ENCODE results near the gene STIP1.

Gene STIP1

GRCh38 chr11:64227405-64227956 lies 41.5 kb downstream of the STIP1 start:
- DNase-seq (ENCODE audit: low read depth): no peak
- peak overlapping the region; percentile 75 for H3K4me3 ChIP-seq (ENCODE audit: control insufficient read depth, low read depth, low read length)
- no peak for TF ChIP-seq CTCF (conservative IDR thresholded peaks at IDR 0.05; ENCODE audit: control insufficient read depth, insufficient read depth, low read depth, low read length)

- no peak overlapping the region for H3K4me3 ChIP-seq (ENCODE audit: control insufficient read depth, low read depth, low read length)
- DNase-seq (ENCODE audit: low read depth): no peak
- no peak for TF ChIP-seq CTCF (conservative IDR thresholded peaks at IDR 0.05; ENCODE audit: control insufficient read depth, insufficient read depth, low read depth, low read length)
Observed at GRCh38 chr11:64229090-64229743, 43.2 kb downstream of the STIP1 start.

- TF ChIP-seq CTCF (conservative IDR thresholded peaks at IDR 0.05; ENCODE audit: control insufficient read depth, insufficient read depth, low read depth, low read length): no peak
- peak overlapping the region; percentile 61 for H3K4me3 ChIP-seq (ENCODE audit: control insufficient read depth, low read depth, low read length)
Observed at GRCh38 chr11:64229744-64230170, 43.8 kb downstream of the STIP1 start.

GRCh38 chr11:64230171-64230984 lies 44.4 kb downstream of the STIP1 start, which contains the start of gene DNAJC4:
Gene DNAJC4 (plus strand): TSS chr11:64230548. CDS start chr11:64230855, 307 bp downstream.
- H3K4me3 ChIP-seq (ENCODE audit: control insufficient read depth, low read depth, low read length): peak within 1 kb of the TSS; percentile 61
- DNase-seq (ENCODE audit: low read depth): peak; percentile 77
- no peak for TF ChIP-seq CTCF (conservative IDR thresholded peaks at IDR 0.05; ENCODE audit: control insufficient read depth, insufficient read depth, low read depth, low read length)

More at GRCh38 chr11:64229744-64230170, 43.8 kb downstream of the STIP1 start:
- no peak for DNase-seq (ENCODE audit: low read depth)

- H3K4me3 ChIP-seq (ENCODE audit: control insufficient read depth, low read depth, low read length): peak overlapping the region; percentile 61
- DNase-seq (ENCODE audit: low read depth): no peak
- no peak for TF ChIP-seq CTCF (conservative IDR thresholded peaks at IDR 0.05; ENCODE audit: control insufficient read depth, insufficient read depth, low read depth, low read length)
Observed at GRCh38 chr11:64230985-64231365, 45.0 kb downstream of the STIP1 start.

- TF ChIP-seq CTCF (conservative IDR thresholded peaks at IDR 0.05; ENCODE audit: control insufficient read depth, insufficient read depth, low read depth, low read length): no peak
- H3K4me3 ChIP-seq (ENCODE audit: control insufficient read depth, low read depth, low read length): no peak overlapping the region
- DNase-seq (ENCODE audit: low read depth): no peak
Observed at GRCh38 chr11:64231546-64231945, 45.6 kb downstream of the STIP1 start.
